T follicular helper cell (primary cell): ENCODE results near the gene ARIH2.
"Not testable (repeated sequence)": the region's sequence is repeated elsewhere in the genome, so short reads cannot be mapped to it uniquely, and the experiment has no call there.

ENCODE experiments used
- DNase-seq: peaks from one replicate; pipeline ENCODE4 v3.0.0-alpha.2; 2020; ENCODE audit warnings: low read depth
- total RNA-seq, 2 experiments: gene quantifications; one replicate each; lab custom pipeline; 2026; lab: John Stamatoyannopoulos, UW

The ARIH2 gene
- 180 to 182 reads per million in 2 experiments for total RNA-seq

DNA sequence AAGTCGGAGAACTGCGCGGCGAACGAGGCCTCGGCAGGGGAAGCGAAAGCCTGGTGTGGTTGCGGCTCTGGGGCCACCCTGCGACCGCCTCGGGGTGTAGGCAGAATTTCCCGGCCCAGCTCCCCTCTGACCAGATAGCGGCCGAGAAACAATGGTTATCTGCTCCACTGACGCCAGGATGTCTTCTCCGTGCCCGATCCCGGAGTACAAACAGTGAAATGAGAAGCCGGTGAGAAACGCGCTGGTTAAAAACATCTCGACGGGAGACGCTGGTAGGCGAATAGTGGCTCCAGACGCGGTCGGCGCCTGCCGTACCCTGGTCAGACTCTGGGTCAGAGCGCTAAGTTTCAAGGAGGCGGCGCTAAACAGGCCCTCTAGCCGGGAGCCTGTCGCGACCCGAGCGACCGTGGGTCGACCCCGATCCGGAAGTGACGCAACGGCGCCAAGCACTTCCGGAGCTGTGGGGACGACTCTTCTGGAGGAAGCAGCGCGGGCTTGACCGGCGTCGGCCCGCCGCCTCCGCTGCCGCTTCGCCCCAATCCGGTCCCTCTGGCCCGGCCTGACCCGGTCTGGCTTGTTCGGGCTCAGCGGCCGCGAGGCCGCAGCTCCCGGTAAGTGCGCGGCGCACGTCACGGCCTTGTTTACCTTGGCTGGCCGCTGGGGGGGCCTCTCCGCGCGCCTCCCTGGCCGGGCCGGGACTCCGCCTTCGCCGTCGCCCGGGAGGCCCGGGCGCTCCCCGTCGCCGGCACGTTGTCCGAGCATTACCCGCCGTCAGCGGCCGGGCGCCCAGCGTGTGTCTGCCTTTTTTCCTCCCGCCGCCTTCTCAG lies at the start of gene ARIH2:
TSS of gene ARIH2 (plus strand) at position 455 of the 827 bp plus-strand sequence. CDS start 8,717 bp downstream, outside the sequence.
- peak; percentile 83 for DNase-seq

DNA sequence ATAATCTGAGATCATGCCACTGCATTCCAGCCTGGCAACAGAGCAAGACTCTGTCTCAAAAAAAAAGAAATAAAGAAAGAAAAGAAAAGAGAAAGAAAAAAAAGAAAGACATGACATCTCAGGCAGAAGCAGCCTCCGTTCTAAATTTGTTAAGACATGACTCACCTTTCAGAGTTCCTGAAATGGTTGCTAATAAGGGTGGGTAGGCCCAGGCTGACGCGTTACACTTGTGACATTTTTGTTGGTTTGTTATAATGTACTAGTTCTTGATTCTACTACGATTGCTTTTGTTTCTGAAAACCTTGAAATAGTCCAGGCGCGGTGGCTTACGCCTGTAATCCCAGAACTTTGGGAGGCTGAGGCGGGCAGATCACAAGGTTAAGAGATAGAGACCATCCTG lies 41.0 kb upstream of the ARIH2 start:
- no peak for DNase-seq

DNA sequence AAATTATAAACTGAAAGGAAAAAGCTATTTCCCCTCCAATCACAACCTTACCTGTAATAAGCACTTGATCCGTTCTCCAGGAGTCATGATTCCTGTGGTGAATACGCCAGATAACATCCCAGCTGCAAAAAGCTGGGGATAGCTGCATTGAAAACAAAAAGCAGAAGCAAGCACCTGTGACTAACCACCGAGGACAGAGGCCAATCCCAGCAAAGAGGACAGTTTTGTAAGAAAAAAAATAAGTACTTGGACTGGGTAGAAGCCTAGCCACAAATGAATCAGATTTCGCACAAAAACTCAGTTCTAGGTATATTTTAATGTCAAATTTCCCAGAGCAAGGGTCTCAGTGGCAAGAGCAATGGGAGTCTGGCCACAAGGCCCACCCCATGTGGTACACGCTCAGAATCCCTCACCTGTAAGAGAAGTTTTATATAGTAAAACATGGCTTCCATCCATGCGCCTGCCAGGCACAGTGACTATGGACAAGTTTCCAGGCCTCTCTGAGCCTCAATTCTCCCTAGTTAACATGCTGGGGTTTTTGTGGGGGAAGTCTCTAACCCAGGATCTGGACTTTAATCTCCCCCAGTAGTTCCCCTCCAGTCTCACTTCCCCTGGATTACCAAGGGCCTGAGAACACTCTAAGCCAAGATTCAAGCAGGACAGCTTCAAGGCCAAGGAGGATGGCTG lies 39.2 kb upstream of the ARIH2 start:
- no peak for DNase-seq

DNA sequence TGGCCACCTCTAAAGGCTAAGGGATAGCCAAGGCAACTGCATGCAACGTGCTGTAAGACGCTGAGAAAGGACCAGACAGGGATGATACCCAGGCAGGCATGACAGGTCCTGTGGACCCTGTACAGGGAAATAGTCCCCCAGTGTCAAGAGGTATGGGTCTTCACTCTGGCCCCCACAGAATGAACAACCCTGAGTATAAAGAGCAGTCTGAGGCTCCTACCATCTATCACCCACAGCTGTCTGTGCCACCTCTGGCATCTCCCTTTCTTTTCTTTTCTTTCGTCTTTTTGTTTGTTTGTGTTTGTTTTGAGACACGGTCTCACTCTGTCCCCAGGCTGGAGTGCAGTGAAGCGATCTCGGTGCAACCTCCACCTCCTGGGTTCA lies 38.7 kb upstream of the ARIH2 start:
- no peak for DNase-seq

DNA sequence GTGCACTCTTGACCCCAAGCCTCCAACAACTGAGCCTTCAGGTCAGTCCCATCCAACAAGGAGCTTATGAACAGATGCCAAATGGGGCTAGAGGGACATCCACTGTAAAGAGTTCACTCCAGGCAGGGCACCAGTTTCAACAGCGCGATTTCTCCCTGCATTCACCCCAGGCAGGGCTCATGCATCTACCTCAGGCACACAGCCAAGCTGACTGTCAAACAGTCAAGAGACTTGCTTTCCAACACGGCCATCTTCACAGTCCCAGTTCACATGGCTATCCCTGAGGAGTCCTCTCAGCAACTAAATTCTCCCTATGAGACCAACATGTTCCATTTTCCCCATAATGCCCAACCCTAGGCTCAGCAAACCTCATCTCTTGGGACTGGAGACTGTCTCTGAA lies 37.6 kb upstream of the ARIH2 start:
- no peak for DNase-seq

DNA sequence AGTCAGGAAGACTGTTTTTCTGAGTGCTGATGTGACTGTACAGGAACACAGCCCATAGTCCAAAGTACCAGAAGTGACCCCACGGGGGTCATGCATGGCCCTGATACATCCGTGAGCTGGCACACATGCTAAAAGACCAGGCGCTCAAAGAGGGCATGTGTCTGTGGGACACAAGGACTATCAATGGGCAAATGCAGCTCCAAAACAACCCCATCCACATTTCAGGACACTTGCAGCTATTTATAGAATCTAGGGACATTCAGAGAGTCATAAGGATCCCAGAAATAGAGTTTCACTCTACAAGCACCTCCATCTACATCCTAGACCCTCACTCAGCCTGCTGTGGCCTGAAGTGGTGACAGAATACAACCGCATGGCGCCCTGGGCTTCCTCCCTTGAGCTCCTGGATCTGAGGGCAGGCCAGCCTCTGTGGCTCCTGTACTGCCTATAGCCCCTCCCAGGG lies 37.0 kb upstream of the ARIH2 start:
- DNase-seq, result no peak

DNA sequence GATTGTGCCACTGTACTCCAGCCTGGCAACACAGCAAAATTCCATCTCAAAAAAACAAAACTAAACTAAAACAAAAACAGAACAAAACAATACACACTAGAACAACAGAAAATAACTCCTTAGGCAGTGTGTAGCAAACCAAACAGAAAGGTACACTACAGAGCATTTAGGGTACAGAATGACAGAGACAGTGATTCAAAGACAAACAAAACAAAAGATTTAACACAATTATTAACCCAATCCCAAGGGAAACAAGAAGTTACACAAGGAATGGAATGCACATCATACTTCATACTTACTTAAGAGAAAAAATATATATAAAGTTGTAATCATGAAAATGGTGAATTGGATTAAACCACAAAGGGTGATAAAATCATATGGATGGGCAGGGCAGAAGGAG lies 32.9 kb upstream of the ARIH2 start:
- DNase-seq, result no peak

DNA sequence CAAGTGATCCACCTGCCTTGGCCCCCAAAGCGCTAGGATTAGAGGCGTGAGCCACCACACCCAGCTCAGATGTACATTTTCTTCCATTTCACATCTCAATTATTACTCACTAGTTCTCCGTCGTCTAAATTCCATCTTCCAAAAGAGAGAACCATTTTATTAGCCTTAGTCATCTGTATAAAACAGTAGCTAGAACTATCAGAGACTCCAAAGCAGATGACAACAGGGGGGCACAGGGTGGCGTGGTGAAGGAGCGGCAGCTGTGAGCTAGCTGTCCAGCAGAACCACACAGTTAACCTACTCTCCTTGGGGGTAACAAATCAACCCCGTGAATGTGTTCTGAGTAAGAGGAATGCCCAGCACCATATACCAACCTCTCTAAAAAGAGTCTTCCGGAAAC lies 27.0 kb upstream of the ARIH2 start:
- DNase-seq, result no peak

DNA sequence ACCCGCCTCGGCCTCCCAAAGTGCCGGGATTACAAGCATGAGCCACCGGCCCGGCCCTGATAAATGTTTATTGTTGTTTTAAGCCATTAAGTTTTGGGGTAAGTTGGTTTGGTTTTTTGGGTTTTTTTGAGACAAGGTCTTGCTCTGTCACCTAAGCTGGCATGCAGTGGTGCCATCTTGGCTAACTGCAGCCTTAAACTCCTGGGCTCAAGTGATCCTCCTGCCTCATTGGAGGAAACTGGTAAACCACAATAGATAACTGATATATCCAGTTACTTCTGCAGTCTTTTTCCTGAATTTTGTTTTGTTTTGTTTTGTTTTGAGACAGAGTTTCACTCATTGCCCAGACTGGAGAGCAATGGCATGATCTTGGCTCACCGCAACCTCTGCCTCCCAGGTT lies 24.1 kb upstream of the ARIH2 start:
- no peak for DNase-seq

DNA sequence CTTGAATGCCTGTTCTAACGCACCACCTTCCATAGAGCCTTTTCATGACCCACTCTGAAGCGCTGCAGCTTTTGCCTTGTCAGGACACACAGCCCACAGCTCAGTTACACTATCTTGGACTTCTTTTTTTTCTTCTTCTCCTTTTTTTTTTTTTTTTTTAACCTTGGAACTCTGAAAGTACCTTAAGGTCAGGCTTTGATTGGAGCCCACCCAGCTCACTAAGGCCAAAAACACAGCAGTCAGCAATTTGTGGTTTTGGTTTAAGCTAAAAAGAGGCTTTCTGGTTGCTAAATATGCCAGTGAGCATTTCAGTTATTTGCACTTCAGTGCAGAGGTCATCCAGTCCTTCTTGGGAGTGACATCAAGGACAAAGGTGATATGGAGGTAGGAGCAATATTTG lies 21.7 kb upstream of the ARIH2 start:
- DNase-seq, result no peak

DNA sequence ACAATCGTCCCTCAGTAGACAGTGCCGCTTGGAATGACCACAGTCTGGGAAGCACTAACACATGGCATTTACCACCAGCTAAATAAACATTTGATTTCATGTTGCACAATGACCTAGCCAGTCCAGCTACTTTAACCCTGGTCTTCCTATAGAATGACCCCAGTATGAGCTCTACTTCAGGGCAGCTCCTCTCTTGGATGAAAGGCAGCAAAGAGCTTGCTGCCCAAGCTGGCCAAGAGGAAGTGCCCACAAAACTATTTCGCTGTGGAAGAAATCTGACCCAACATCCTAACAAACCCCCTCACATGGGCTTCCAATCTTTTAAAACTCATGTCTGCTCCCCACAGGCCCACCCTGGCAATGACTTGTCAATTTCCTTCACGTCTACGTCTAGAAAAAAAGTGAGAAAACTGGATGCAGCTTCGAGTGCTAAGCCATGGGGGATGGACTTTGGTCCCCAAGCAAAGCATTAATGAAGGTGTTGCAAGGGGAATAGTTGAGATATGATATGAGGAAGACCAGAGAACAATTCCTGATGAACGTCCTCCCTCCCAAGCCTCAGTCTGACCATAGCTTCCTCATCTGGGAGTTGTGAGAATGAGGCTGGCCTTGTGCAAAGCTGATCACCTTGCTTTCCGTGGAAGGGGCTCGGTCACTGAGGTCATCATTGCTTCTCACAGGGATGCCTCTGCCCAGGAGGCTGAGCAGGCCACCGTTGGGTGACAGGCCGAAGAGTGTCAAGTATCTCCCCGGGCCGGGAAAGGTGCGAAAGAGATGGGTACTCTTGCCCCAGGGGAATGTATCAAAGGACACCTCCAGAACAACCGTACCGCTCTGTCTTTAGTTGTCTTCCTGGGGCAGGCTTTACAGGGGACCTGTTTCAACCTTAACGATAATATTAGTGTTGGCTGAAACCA lies 20.9 kb upstream of the ARIH2 start:
- no peak for DNase-seq

DNA sequence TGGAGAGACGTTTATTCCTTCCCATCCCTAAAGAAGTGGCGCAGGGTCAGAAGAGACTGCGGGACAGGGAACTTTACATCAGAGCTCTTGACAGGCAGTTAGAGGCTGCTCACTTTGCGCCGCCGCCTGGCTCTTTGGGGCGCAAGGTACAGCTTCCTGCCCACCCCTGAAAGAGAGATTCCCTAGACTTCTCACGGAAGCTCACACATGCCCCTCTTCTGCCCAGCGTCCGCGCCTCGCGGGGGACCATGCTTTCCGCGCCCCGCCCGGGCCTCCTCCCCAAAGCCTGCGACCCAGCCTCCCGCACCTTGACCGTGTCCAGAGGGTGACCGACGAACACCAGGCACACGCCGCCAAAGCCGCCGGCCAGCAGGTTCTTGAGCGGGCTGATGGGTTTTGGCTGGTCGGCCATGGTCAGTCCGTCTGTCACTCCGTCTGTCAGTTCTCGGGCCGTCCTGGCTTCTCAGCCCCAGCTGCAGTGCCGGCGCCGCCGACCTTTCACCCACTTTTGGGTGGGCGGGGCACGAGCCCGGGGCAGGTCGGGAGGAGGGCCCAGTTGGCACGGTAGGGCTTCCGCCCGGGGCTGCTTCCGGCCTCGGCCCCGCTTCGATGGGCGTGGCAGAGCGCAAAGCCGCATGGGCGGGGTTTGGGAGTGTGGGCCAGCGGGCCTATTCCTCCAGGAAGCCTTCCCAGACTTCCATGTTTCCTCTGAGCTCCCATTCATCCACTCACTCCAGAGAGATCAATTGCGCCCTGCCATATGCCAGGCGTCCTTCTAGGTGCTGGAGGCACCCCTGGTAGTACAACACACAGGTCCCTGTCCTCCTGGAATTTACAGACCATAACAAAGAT lies 20.0 kb upstream of the ARIH2 start, which contains the start of gene SLC25A20:
TSS of gene SLC25A20 (minus strand) at position 500 of the 852 bp plus-strand sequence. CDS start at position 412, 88 bp downstream.
- DNase-seq, result peak; percentile 81

DNA sequence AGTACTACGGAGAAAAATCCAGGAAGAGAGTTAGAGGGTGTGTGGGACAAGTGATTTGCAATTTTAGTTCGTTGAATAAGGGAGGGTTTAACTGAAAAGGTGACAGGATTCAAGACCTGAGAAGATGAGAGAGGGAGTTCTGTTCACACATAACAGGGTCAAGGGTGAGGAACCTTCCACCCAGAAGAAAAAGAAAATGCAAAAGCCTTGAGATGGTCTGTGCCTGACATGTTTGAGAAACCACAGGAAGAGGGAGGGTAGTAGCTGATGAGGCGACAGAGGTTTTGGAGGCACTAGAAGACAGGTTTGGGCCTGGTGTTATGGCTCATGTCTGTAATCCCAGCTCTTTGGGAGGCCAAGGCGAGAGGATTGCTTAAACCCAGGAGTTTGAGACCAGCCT lies 19.4 kb upstream of the ARIH2 start:
- no peak for DNase-seq

DNA sequence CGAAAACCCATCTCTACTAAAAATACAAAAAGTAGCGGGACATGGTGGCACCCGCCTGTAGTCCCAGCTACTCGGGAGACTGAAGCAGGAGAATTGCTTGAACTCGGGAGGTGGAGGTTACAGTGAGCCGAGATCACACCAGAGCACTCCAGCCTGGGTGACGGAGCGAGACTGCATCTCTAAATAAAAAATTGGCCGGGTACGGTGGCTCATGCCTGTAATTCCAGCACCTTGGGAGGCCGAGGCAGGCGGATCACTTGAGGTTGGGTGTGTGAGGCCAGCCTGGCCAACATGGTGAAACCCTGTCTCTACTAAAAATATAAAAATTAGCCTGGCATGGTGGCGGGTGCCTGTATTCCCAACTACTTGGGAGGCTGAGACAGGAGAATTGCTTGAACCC lies 11.6 kb upstream of the ARIH2 start:
- DNase-seq, result not testable (repeated sequence)

DNA sequence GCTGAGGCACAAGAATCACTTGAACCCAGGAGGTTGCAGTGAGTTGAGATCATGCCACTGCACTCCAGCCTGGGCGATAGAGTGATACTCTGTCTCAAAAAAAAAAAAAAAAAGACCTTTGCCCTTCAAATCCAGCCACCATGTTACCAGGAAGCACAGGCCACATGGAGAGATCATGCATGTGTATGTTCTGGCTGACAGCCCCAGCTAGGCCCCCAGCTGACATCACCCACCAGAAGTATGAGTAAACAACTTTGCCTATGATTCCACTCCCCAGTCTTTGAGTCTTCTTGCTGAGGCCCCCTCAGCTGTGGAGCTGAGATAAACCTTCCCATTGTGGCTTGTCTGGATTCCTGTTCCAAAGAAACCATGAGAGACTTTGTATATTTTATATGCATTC lies 3.3 kb upstream of the ARIH2 start:
- DNase-seq, result no peak

DNA sequence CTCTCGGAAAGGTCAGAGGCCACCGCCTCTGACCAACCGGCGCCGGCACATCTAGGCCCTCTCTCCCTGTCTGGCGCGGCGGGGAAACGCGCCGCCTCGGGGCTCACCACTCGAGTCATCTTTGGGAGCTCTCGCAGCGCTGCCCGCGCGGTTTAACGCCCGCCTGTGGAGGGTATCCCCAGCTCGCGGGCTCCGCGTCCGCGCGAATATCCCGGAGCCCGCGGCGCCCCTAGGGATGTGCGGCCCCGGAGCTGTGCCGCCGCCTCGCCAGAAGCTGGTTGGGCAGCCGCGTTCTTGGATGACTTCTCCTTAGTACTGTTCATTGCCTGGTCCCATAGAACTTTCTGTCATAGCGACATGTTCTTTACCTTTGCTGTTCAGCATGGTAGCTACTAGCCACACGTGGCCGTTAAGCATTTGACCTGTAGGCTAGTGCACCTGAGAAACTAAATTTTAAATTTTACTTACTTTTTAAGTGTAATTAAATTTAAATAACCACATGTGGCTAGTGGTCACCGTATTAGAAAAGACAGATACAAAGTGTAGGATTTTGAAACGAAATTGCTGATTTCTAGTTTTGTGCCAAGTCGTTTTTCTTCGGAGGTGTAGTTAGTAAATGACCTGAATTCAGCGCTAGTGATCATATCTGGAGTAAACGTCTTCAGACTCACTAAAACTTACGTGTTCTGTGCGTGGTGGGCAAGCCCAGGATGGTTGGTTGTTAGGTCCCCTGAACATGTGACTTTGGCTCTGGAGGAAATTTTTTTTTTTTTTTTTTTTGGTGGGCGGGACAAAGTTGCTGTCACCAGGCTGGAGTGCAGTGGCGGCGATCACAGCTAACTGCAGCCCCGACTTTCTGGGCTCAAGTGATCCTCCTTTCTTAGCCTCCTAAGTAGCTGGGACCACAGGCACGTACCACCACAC lies 835 bp downstream of the ARIH2 start:
- peak; percentile 25 for DNase-seq

DNA sequence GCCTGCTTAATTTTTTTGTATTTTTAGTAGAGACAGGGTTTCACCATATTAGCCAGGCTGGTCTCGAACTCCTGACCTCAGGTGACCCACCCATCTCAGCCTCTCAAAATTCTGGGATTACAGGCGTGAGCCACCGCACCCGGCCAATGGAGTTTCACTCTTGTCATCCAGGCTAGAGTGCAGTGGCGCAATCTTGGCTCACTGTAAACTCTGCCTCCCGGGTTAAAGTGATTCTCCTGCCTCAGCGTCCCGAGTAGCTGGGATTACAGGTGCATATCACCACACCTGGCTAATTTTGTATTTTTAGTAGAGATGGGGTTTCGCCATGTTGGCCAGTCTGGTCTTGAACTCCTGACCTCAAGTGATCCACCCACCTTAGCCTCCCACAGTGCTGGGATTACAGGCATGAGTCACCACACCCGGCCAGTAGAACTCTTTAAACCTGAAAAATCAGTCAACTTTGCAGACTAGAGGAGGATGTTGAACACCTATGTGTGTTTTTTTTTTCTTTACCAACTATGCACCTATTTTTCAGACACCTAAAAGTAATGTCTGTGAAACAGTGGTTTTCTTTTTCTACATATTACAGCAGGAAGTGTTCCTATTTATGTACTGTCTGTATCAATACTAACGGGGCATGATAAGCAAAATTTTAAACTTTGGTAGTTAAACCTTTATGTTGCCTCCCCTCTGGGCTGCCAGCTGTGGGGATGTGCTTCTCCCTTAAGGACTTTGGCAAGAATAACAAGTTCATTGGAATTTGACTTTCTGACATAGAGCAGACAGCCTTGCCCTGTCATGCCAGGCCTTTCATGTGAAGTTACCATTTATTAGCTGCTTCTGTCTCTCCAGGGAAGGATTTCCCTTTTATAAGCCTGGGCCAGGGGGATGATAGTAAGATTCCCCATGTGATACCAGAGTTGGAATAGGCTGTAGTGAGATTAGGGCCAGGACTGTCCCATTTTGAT lies 8.1 kb downstream of the ARIH2 start:
- DNase-seq, result no peak

DNA sequence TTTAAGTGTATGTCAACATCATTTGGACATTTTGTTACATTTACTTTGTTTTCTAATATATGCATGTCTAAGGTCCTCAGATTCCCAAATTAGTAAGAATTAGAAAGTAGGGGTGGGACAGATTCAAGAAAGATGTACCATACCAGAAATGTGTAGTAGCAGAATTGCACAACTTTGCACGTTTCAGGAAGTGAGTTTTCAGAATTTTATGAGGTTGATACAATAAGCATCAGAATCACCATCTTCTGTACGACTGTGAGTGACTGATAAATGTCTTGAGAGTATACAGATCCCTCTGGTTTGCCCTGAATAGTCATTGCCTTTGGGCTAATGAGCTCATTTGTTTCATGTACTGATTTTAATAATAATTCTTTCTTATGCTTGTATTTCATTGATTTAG lies 9.3 kb downstream of the ARIH2 start:
- no peak for DNase-seq

DNA sequence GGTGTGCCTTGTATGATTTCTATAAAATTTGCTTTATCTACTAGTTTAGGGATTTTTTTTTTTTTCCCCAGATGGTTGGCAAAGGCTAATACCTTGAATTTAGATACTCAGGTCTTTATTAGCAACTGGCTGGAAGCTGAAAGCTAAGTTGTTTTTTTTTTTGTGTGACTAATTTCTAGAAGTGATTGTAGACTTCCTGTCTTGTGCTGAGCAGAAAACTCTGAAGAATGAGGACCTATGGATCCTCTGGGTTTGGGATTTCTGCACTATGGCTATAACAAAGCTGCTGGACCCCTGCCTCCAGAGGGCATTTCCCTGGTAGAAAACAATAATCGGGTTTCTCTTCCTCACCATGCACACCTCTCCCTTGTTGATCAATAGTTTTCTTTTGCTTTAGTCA lies 10.0 kb downstream of the ARIH2 start:
- DNase-seq, result no peak
